Endothelial cell of umbilical vein (primary cell): Measurements from ENCODE around the gene WDR45.

Experiments
- EZH2 ChIP-seq: IDR thresholded peaks from 2 replicates; pipeline ENCODE4 v1.6.1; 2012; ENCODE audit warnings: borderline replicate concordance, low read depth, mild to moderate bottlenecking, moderate library complexity, low read length, inconsistent platforms; ENCODE audit not compliant: severe bottlenecking
- TF ChIP-seq, protein P1 (sequence below), 2 donors: IDR thresholded peaks; 1 replicate in 1 of 2; 2 replicates in 1 of 2; pipeline ENCODE4 v1.5.1; 2011; ENCODE audit warnings: low read length in 2 of 2, mild to moderate bottlenecking in 2 of 2, moderate library complexity in 2 of 2, control low read depth in 1 of 2, inconsistent platforms in 1 of 2, low read depth in 1 of 2; ENCODE audit not compliant: insufficient read depth in 1 of 2; ENCODE audit errors: extremely low read depth in 1 of 2

DNA sequence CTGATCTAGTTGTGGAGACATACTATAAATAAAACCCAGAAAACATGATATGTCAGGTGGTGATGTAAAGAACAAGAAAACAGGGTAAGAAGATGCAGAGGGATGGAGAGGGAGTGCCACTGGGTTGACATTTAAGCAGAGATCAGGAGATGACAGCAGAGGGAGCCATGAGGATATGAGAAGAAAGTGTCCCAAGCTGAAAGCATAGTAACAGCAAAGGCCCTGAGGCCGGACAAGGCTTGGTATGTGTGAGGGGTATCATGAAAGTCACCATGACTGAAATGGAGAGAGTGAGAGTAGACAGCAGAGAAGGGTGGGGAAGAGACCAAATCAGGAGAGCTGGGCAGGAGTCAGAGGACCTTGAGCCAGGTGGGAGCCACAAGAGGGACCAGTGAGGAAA is 40.4 kb upstream of the WDR45 start:
- TF ChIP-seq, protein P1, sequence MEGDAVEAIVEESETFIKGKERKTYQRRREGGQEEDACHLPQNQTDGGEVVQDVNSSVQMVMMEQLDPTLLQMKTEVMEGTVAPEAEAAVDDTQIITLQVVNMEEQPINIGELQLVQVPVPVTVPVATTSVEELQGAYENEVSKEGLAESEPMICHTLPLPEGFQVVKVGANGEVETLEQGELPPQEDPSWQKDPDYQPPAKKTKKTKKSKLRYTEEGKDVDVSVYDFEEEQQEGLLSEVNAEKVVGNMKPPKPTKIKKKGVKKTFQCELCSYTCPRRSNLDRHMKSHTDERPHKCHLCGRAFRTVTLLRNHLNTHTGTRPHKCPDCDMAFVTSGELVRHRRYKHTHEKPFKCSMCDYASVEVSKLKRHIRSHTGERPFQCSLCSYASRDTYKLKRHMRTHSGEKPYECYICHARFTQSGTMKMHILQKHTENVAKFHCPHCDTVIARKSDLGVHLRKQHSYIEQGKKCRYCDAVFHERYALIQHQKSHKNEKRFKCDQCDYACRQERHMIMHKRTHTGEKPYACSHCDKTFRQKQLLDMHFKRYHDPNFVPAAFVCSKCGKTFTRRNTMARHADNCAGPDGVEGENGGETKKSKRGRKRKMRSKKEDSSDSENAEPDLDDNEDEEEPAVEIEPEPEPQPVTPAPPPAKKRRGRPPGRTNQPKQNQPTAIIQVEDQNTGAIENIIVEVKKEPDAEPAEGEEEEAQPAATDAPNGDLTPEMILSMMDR (IDR thresholded peaks at IDR 0.05; ENCODE audit: extremely low read depth in 1 of 2, insufficient read depth in 1 of 2, low read depth in 1 of 2, low read length in 2 of 2) = no peak
- TF ChIP-seq EZH2 = no peak
